GM12892 (cell line): Measurements from ENCODE around the gene SPATA2.

Experiments used
- POLR2A ChIP-seq: IDR thresholded peaks from 2 replicates; pipeline ENCODE4 v1.6.1; 2011; ENCODE audit warnings: low read depth, low read length, control low read depth
- POLR2AphosphoS5 ChIP-seq: IDR thresholded peaks from 2 replicates; pipeline ENCODE4 v1.6.1; 2011; ENCODE audit warnings: low read depth, low read length, control low read depth
- TAF1 ChIP-seq: IDR thresholded peaks from 2 replicates; pipeline ENCODE4 v1.6.1; 2011; ENCODE audit warnings: low read depth, mild to moderate bottlenecking, control low read depth, low read length, borderline replicate concordance

DNA sequence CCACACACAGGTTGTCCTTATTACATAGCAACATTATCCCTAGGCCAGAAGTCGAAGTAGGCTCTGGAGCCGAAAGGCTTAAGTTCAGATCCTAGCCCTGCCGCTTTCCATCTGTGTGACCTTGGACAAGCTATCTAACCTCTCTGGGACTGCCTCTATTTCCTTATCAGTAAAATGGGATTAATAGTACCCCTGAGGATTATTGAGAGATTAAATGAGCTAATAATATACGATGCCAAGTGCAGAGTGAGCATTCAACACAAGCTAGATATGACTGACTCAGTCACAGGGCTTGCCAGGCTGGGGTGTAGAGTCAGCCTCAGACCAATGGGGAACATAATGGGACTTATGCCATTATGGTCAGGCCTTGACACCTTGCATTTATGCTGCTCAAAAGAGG is 8.9 kb upstream of the SPATA2 start:
- TF ChIP-seq POLR2AphosphoS5 (no peak), POLR2A (no peak), TAF1 (no peak)
